Measurements from ENCODE around the gene CBLB. TPM values are rescaled to one million over a fixed set of nuclear protein-coding genes. Genes with fewer than 3 reads are reported as not detected.

CBLB gene
- total RNA-seq, 1 experiment from 2014 or later: 98.8 TPM

DNA sequence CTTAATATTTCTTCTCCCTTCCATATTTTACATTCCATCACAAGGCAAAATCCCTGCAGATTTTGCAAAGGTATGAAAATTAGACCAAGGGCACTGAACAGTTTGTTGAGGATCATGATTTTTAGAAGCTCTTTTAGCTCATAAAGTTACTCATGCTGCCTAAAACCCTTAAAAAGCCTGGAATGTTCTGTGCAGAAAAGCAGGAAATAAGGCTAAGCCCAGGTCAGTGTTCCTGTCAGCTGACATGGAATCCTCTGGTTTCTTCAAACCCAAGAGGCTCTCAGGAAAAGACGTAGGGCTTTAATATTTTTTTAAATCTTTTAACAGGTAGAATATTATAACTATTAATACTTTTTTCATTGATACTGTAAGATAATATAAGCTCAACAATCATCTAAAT, 8.2 kb downstream of the CBLB start:
- peaks cover 78% of the 10 kb centered on the region for H3K36me3 ChIP-seq (ENCODE audit: insufficient read depth, low read length)
- H4K20me1 ChIP-seq (ENCODE audit: insufficient read depth, low read depth, low read length): no peaks in the 10 kb centered on the region
- no peaks in the 10 kb centered on the region for H3K27me3 ChIP-seq (ENCODE audit: low read length)
- no peak overlapping the region for H3K4me3 ChIP-seq (ENCODE audit: low read length)
- DNase-seq: no peak
- H3K27ac ChIP-seq (ENCODE audit: low read length): peak overlapping the region; percentile 50
- peaks cover 84% of the 10 kb centered on the region for H3K4me1 ChIP-seq (ENCODE audit: low read length)
- H2AFZ ChIP-seq (ENCODE audit: low read length): no peak overlapping the region
- no peak overlapping the region for H3K4me2 ChIP-seq (ENCODE audit: low read depth, low read length, poor library complexity, severe bottlenecking)
- H3K9me3 ChIP-seq (ENCODE audit: low read length): no peaks in the 10 kb centered on the region; the same call in 1 of the 2 replicates
- H3K9ac ChIP-seq (ENCODE audit: low read length): no peak overlapping the region
- H3K79me2 ChIP-seq (ENCODE audit: low read length): peaks cover 99% of the 10 kb centered on the region
- no peaks in the 10 kb centered on the region for H3K9me2 ChIP-seq (replicated peaks; ENCODE audit: insufficient read depth, low read length)

DNA sequence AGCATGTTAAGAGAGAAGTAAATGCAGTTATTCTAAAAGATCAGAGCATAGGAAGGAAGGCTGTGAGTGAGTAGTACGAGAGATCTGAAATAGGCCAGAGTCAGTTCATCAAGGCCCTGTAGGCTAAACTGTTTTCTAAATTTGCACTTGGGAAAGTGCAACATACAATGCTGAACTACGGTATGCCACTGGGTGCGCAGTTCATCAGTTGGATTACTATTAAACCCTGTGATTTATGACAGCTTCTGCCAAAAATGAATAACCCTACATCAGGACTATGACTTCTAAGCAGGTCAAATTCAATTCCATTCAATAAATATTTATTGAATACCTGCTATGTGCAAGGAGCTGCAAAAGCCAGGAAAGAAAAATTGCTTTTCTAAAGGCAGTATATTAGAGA, 10.8 kb downstream of the CBLB start:
- Histone ChIP-seq H3K9me2 (replicated peaks; ENCODE audit: insufficient read depth, low read length) (no peaks in the 10 kb centered on the region), H3K4me2 (ENCODE audit: low read depth, low read length, poor library complexity, severe bottlenecking) (peak overlapping the region; percentile 29), H4K20me1 (ENCODE audit: insufficient read depth, low read depth, low read length) (no peaks in the 10 kb centered on the region), H2AFZ (ENCODE audit: low read length) (no peak overlapping the region), H3K9ac (ENCODE audit: low read length) (no peak overlapping the region), H3K36me3 (ENCODE audit: insufficient read depth, low read length) (peaks cover 77% of the 10 kb centered on the region), H3K9me3 (ENCODE audit: low read length) (no peaks in the 10 kb centered on the region; the same call in 1 of the 2 replicates), H3K27ac (ENCODE audit: low read length) (peak overlapping the region; percentile 28), H3K4me3 (ENCODE audit: low read length) (no peak overlapping the region), H3K79me2 (ENCODE audit: low read length) (peaks cover 97% of the 10 kb centered on the region), H3K4me1 (ENCODE audit: low read length) (peaks cover 78% of the 10 kb centered on the region), H3K27me3 (ENCODE audit: low read length) (no peaks in the 10 kb centered on the region)
- no peak for DNase-seq

DNA sequence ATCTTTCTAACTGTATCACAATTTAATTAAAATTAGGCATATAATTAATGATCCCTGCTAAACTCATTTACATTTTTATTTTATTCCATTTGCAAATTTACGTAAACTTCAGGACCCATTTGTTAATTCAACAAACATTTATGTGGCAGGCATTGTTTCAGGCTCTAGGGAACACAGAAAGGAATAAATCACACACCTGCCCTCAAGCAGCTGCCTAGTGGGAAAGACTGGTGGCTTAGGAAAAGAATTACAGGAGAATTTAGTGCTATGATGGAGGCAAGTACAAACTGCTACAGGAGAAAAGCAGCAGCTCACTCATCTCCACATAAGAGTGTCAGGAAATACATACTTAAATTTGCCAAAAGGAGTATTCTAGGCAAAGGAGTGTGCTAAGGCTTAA, 11.2 kb downstream of the CBLB start:
- Histone ChIP-seq H3K79me2 (ENCODE audit: low read length) (peaks cover 97% of the 10 kb centered on the region), H4K20me1 (ENCODE audit: insufficient read depth, low read depth, low read length) (no peaks in the 10 kb centered on the region), H3K9ac (ENCODE audit: low read length) (no peak overlapping the region), H3K4me3 (ENCODE audit: low read length) (no peak overlapping the region), H3K27me3 (ENCODE audit: low read length) (no peaks in the 10 kb centered on the region), H3K4me2 (ENCODE audit: low read depth, low read length, poor library complexity, severe bottlenecking) (peak overlapping the region; percentile 29), H3K9me3 (ENCODE audit: low read length) (no peaks in the 10 kb centered on the region; the same call in 1 of the 2 replicates), H3K36me3 (ENCODE audit: insufficient read depth, low read length) (peaks cover 79% of the 10 kb centered on the region), H3K4me1 (ENCODE audit: low read length) (peaks cover 74% of the 10 kb centered on the region), H3K9me2 (replicated peaks; ENCODE audit: insufficient read depth, low read length) (no peaks in the 10 kb centered on the region), H2AFZ (ENCODE audit: low read length) (no peak overlapping the region), H3K27ac (ENCODE audit: low read length) (peak overlapping the region; percentile 28)
- no peak for DNase-seq

DNA sequence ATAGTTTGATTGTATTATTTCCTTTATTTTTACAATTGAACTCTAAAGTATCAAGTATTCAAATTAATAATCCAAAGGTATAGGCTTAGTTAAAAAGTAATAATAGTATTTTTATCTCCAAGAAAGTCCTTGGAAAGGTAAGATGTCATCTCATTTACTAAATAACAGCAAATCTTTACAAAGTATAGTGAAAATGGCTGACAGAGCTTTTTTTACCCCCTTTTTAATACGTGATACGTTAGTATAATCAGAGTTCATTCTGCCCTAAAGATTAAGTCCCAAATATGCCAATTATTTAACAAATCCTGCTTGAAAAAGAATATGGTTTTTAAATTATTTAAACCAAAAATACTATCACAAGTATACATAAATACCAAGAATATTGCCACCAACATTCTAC, 12.2 kb downstream of the CBLB start:
- no peaks in the 10 kb centered on the region; the same call in 1 of the 2 replicates for H3K9me3 ChIP-seq (ENCODE audit: low read length)
- no peak overlapping the region for H3K4me3 ChIP-seq (ENCODE audit: low read length)
- peaks cover 95% of the 10 kb centered on the region for H3K79me2 ChIP-seq (ENCODE audit: low read length)
- no peaks in the 10 kb centered on the region for H3K27me3 ChIP-seq (ENCODE audit: low read length)
- peak overlapping the region; percentile 28; the same call in 1 of the 2 replicates for H3K27ac ChIP-seq (ENCODE audit: low read length)
- H2AFZ ChIP-seq (ENCODE audit: low read length): no peak overlapping the region
- peaks cover 77% of the 10 kb centered on the region for H3K36me3 ChIP-seq (ENCODE audit: insufficient read depth, low read length)
- H3K4me2 ChIP-seq (ENCODE audit: low read depth, low read length, poor library complexity, severe bottlenecking): no peak overlapping the region
- no peak overlapping the region for H3K9ac ChIP-seq (ENCODE audit: low read length)
- no peaks in the 10 kb centered on the region for H3K9me2 ChIP-seq (replicated peaks; ENCODE audit: insufficient read depth, low read length)
- no peak for DNase-seq
- no peaks in the 10 kb centered on the region for H4K20me1 ChIP-seq (ENCODE audit: insufficient read depth, low read depth, low read length)
- peaks cover 64% of the 10 kb centered on the region for H3K4me1 ChIP-seq (ENCODE audit: low read length)

DNA sequence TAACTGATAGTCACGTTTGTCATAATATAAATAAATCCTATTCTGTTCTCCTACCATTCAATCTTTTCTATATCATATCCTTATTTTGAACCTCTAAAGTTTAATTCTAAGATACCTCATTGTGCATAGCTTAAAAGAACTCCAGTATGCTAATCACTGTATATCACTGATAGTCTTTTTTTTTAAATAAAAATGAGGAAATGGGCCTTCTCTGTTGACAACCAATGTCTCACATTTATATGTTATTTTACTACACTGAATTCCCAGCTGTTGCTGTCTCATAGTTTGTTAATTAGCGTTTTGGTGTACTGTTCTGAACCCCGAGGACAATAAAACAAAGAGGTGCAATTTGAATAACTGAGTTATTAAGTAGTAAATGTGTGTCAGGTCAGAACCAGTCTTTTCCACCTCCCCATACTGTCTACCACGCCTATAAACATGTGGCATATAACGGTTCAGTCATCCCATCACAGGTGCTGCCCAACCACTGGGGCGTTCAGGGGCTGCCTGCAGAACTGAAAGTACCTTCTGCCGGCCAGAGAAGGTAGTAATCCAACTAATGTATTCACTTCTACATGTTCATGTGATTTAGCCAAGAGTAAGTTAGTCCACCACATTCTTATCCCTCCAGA, 14.9 kb downstream of the CBLB start:
- Histone ChIP-seq H3K27ac (ENCODE audit: low read length) (peak overlapping the region; percentile 80), H3K9me3 (ENCODE audit: low read length) (no peaks in the 10 kb centered on the region; the same call in 1 of the 2 replicates), H3K4me3 (ENCODE audit: low read length) (0 out of 2 replicates have a peak overlapping the region, but pooled peaks have one; percentile 9), H3K9me2 (replicated peaks; ENCODE audit: insufficient read depth, low read length) (no peaks in the 10 kb centered on the region), H3K4me2 (ENCODE audit: low read depth, low read length, poor library complexity, severe bottlenecking) (peak overlapping the region; percentile 59), H3K4me1 (ENCODE audit: low read length) (peaks cover 58% of the 10 kb centered on the region), H4K20me1 (ENCODE audit: insufficient read depth, low read depth, low read length) (no peaks in the 10 kb centered on the region), H2AFZ (ENCODE audit: low read length) (no peak overlapping the region), H3K36me3 (ENCODE audit: insufficient read depth, low read length) (peaks cover 86% of the 10 kb centered on the region), H3K79me2 (ENCODE audit: low read length) (peaks cover 95% of the 10 kb centered on the region), H3K27me3 (ENCODE audit: low read length) (no peaks in the 10 kb centered on the region), H3K9ac (ENCODE audit: low read length) (peak overlapping the region; percentile 10; the same call in 1 of the 2 replicates)
- DNase-seq: peak; percentile 87

DNA sequence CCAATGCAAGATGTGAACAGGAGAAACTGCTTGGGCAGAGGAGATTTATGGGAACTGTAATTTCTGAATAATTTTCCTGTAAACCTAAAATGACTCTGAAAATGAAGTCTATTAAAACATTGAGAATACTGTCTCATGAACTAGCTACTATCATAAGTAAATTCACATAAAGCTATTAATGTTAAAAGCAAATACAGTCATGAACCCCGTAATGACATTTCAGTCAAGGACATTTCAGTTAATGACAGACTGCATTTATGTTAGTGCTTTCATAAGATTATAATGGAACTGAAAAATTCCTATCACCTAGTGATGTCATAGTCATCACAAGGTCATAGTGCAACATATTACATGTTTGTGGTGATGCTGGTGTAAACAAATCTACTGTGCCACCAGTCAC, 17.2 kb downstream of the CBLB start:
- H3K9ac ChIP-seq (ENCODE audit: low read length): no peak overlapping the region
- H3K4me3 ChIP-seq (ENCODE audit: low read length): no peak overlapping the region
- no peak overlapping the region for H3K4me2 ChIP-seq (ENCODE audit: low read depth, low read length, poor library complexity, severe bottlenecking)
- no peaks in the 10 kb centered on the region for H3K27me3 ChIP-seq (ENCODE audit: low read length)
- H3K4me1 ChIP-seq (ENCODE audit: low read length): peaks cover 59% of the 10 kb centered on the region
- peaks cover 70% of the 10 kb centered on the region for H3K36me3 ChIP-seq (ENCODE audit: insufficient read depth, low read length)
- H3K9me2 ChIP-seq (replicated peaks; ENCODE audit: insufficient read depth, low read length): no peaks in the 10 kb centered on the region
- DNase-seq: no peak
- H3K9me3 ChIP-seq (ENCODE audit: low read length): no peaks in the 10 kb centered on the region; the same call in 1 of the 2 replicates
- H3K79me2 ChIP-seq (ENCODE audit: low read length): peaks cover 95% of the 10 kb centered on the region
- no peak overlapping the region for H2AFZ ChIP-seq (ENCODE audit: low read length)
- H4K20me1 ChIP-seq (ENCODE audit: insufficient read depth, low read depth, low read length): no peaks in the 10 kb centered on the region
- no peak overlapping the region for H3K27ac ChIP-seq (ENCODE audit: low read length)

DNA sequence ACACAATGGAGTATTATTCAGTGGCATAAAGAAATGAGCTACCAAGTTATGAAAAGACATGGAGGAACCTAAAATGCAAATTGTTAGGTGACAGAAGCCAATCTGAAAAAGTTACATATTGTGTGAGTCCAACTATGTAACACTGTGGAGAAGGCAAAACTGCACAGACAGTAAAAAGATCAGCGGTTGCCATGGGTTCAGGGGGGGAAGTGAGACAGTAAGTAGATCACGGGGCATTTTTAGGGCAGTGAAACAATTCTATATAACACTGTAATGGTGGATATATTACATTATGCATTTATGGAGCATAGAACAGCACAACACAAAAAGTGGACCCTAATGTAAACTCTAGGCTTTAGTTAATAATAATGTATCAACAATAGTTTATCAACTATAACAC, 17.6 kb downstream of the CBLB start:
- H3K4me2 ChIP-seq (ENCODE audit: low read depth, low read length, poor library complexity, severe bottlenecking): no peak overlapping the region
- H3K36me3 ChIP-seq (ENCODE audit: insufficient read depth, low read length): peaks cover 66% of the 10 kb centered on the region
- H3K79me2 ChIP-seq (ENCODE audit: low read length): peaks cover 94% of the 10 kb centered on the region
- no peaks in the 10 kb centered on the region for H4K20me1 ChIP-seq (ENCODE audit: insufficient read depth, low read depth, low read length)
- no peak for DNase-seq
- peaks cover 62% of the 10 kb centered on the region for H3K4me1 ChIP-seq (ENCODE audit: low read length)
- no peaks in the 10 kb centered on the region for H3K9me2 ChIP-seq (replicated peaks; ENCODE audit: insufficient read depth, low read length)
- no peak overlapping the region for H2AFZ ChIP-seq (ENCODE audit: low read length)
- H3K4me3 ChIP-seq (ENCODE audit: low read length): no peak overlapping the region
- H3K27me3 ChIP-seq (ENCODE audit: low read length): no peaks in the 10 kb centered on the region
- no peaks in the 10 kb centered on the region for H3K9me3 ChIP-seq (ENCODE audit: low read length)
- no peak overlapping the region for H3K9ac ChIP-seq (ENCODE audit: low read length)
- no peak overlapping the region for H3K27ac ChIP-seq (ENCODE audit: low read length)

DNA sequence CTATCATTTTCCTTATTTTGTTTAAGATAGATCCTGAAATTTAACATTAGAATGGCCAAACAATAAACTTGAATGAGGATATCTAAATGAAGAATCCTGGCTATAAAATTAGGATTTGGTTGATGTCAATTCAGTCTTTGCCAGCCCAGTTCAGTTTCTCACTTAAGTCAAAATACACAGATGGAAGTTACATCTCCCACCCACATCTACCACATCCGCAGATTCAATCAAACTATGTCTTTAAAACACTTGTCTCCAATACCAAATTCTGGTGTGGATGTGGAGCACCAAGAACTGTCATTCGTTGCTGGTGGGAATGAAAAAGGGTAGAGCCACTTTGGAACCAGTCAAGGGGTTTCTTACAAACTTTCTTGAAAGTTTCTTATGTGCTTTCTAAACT, 18.2 kb downstream of the CBLB start:
- no peak overlapping the region for H3K4me3 ChIP-seq (ENCODE audit: low read length)
- H3K36me3 ChIP-seq (ENCODE audit: insufficient read depth, low read length): peaks cover 65% of the 10 kb centered on the region
- H3K27me3 ChIP-seq (ENCODE audit: low read length): no peaks in the 10 kb centered on the region
- no peak overlapping the region for H2AFZ ChIP-seq (ENCODE audit: low read length)
- H3K9me3 ChIP-seq (ENCODE audit: low read length): no peaks in the 10 kb centered on the region
- no peaks in the 10 kb centered on the region for H3K9me2 ChIP-seq (replicated peaks; ENCODE audit: insufficient read depth, low read length)
- H3K4me1 ChIP-seq (ENCODE audit: low read length): peaks cover 64% of the 10 kb centered on the region
- peaks cover 94% of the 10 kb centered on the region for H3K79me2 ChIP-seq (ENCODE audit: low read length)
- H4K20me1 ChIP-seq (ENCODE audit: insufficient read depth, low read depth, low read length): no peaks in the 10 kb centered on the region
- H3K4me2 ChIP-seq (ENCODE audit: low read depth, low read length, poor library complexity, severe bottlenecking): no peak overlapping the region
- no peak overlapping the region for H3K27ac ChIP-seq (ENCODE audit: low read length)
- DNase-seq: no peak
- H3K9ac ChIP-seq (ENCODE audit: low read length): no peak overlapping the region
